Caco-2 (cell line): ENCODE measurements around the gene TET1. TPM values are rescaled to one million over a fixed set of nuclear protein-coding genes. Genes with fewer than 3 reads are reported as not detected.

ENCODE experiments used
- BruUV-seq: library from RNA; stranded (reverse); fragments of 400-500 nt; replicated peaks from 2 replicates; lab custom pipeline; 2021; lab: Mats Ljungman, UMichigan
- CTCF ChIA-PET: fragments of 300-600 bp; sonication (Branson Sonifier 250); formaldehyde crosslinking; loops from one replicate; lab custom pipeline; 2022; ENCODE audit warnings: antibody characterized with exemption; lab: Charles Lee
- POLR2A ChIA-PET: fragments of 300-600 bp; sonication (Branson Sonifier 250); formaldehyde crosslinking; loops from one replicate; lab custom pipeline; 2022; ENCODE audit warnings: antibody characterized with exemption; lab: Charles Lee
- DNase-seq, 2 experiments: peaks; one replicate each; pipeline versions ENCODE4 v3.0.0 to v3.0.0-alpha.2; 2020 to 2022
- H3K27me3 ChIP-seq: replicated peaks from 2 replicates; pipeline ENCODE4 v1.6.0; 2011; ENCODE audit warnings: low read length; ENCODE audit not compliant: control insufficient read depth, insufficient read depth
- H3K36me3 ChIP-seq: 2 replicates; pipeline ENCODE4 v1.5.1; 2011; ENCODE audit warnings: low read length; ENCODE audit not compliant: control insufficient read depth, insufficient read depth
- H3K4me1 ChIP-seq: fragments of 250-450 bp; sonication (Bioruptor Pico); 2 replicates; pipeline ENCODE4 v1.5.1; 2020; ENCODE audit warnings: mild to moderate bottlenecking
- H3K4me3 ChIP-seq: 2 replicates; pipeline ENCODE4 v1.5.1; 2011; ENCODE audit warnings: low read depth, mild to moderate bottlenecking, control low read depth, low read length
- H3K9me3 ChIP-seq: fragments of 250-450 bp; sonication (Bioruptor Pico); 2 replicates; pipeline ENCODE4 v1.5.1; 2020; ENCODE audit warnings: mild to moderate bottlenecking, moderate library complexity
- H3K27ac Mint-ChIP-seq: one replicate; pipeline ENCODE4 v1.8.0; 2022; ENCODE audit warnings: mixed read lengths; ENCODE audit not compliant: unreplicated experiment
- H3K27me3 Mint-ChIP-seq: one replicate; pipeline ENCODE4 v1.8.0; 2022; ENCODE audit warnings: mixed read lengths; ENCODE audit not compliant: insufficient read depth, unreplicated experiment
- H3K36me3 Mint-ChIP-seq: one replicate; pipeline ENCODE4 v1.8.0; 2022; ENCODE audit warnings: mild to moderate bottlenecking, mixed read lengths; ENCODE audit not compliant: insufficient read depth, unreplicated experiment
- H3K4me1 Mint-ChIP-seq: one replicate; pipeline ENCODE4 v1.8.0; 2022; ENCODE audit warnings: low read depth, mixed read lengths; ENCODE audit not compliant: unreplicated experiment
- H3K4me3 Mint-ChIP-seq: one replicate; pipeline ENCODE4 v1.8.0; 2022; ENCODE audit warnings: mild to moderate bottlenecking, moderate library complexity, mixed read lengths; ENCODE audit not compliant: unreplicated experiment
- H3K9me3 Mint-ChIP-seq: one replicate; pipeline ENCODE4 v1.8.0; 2022; ENCODE audit warnings: mixed read lengths; ENCODE audit not compliant: unreplicated experiment
- intact Hi-C: fragments of 100-400 bp; cut with micrococcal nuclease; formaldehyde crosslinking; loops from one replicate; pipeline ENCODE4 v1.10.0; 2022; ENCODE audit not compliant: unreplicated experiment
- total RNA-seq: library from RNA; stranded (reverse); gene quantifications from 2 replicates; pipeline ENCODE4 v1.2.3, GENCODE V29; 2022
- TF ChIP-seq, protein P1 (sequence below), 2 experiments: fragments of 200-600 bp in 1 of 2; IDR thresholded peaks; 1 replicate in 1 of 2; 2 replicates in 1 of 2; pipeline versions ENCODE4 v1.5.1 to v1.8.0; 2011 to 2022; ENCODE audit warnings: antibody characterized with exemption in 1 of 2, control low read depth in 1 of 2, inconsistent platforms in 1 of 2, low read depth in 1 of 2, low read length in 1 of 2, mild to moderate bottlenecking in 1 of 2, moderate library complexity in 1 of 2; ENCODE audit not compliant: insufficient read depth in 1 of 2, severe bottlenecking in 1 of 2, unreplicated experiment in 1 of 2

Gene TET1
- total RNA-seq, 1 experiment from 2014 or later: 18.6 TPM

GRCh38 chr10:68558478-68558877 is 1.7 kb upstream of the TET1 start:
- Mint-ChIP-seq H3K27ac (no peak overlapping the region), H3K4me3 (no peak overlapping the region), H3K27me3 (no peaks in the 10 kb centered on the region), H3K36me3 (no peaks in the 10 kb centered on the region), H3K9me3 (no peaks in the 10 kb centered on the region), H3K4me1 (peaks cover 15% of the 10 kb centered on the region)
- TF ChIP-seq, protein P1, sequence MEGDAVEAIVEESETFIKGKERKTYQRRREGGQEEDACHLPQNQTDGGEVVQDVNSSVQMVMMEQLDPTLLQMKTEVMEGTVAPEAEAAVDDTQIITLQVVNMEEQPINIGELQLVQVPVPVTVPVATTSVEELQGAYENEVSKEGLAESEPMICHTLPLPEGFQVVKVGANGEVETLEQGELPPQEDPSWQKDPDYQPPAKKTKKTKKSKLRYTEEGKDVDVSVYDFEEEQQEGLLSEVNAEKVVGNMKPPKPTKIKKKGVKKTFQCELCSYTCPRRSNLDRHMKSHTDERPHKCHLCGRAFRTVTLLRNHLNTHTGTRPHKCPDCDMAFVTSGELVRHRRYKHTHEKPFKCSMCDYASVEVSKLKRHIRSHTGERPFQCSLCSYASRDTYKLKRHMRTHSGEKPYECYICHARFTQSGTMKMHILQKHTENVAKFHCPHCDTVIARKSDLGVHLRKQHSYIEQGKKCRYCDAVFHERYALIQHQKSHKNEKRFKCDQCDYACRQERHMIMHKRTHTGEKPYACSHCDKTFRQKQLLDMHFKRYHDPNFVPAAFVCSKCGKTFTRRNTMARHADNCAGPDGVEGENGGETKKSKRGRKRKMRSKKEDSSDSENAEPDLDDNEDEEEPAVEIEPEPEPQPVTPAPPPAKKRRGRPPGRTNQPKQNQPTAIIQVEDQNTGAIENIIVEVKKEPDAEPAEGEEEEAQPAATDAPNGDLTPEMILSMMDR (IDR thresholded peaks at IDR 0.05; ENCODE audit: insufficient read depth in 1 of 2, low read depth in 1 of 2, low read length in 1 of 2, severe bottlenecking in 1 of 2, unreplicated experiment in 1 of 2): no peak
- H3K36me3 ChIP-seq: no peaks in the 10 kb centered on the region
- no peak overlapping the region for H3K4me3 ChIP-seq
- ChIA-PET POLR2A (no interaction called here), CTCF (no interaction called here)
- peaks cover 12% of the 10 kb centered on the region for H3K4me1 ChIP-seq
- intact Hi-C loops: no loop called here
- H3K27me3 ChIP-seq: no peaks in the 10 kb centered on the region
- BruUV-seq: no TSS peak
- H3K9me3 ChIP-seq: no peaks in the 10 kb centered on the region
- no peak for DNase-seq

GRCh38 chr10:68559251-68559650 is 886 bp upstream of the TET1 start:
- Mint-ChIP-seq H3K4me3 (peak overlapping the region; percentile 76), H3K4me1 (peaks cover 16% of the 10 kb centered on the region), H3K36me3 (no peaks in the 10 kb centered on the region), H3K27me3 (no peaks in the 10 kb centered on the region), H3K27ac (no peak overlapping the region), H3K9me3 (no peaks in the 10 kb centered on the region)
- DNase-seq: no peak
- ChIA-PET CTCF (interaction anchor here (1.0 to 1.7 kb wide), 2 partner anchors 9 to 28 kb away, joined by 8 read pairs; no protein-coding TSS in a partner anchor), POLR2A (interaction anchor here (1.5 kb wide), 1 partner anchor 42 kb away, joined by 26 read pairs; no protein-coding TSS in a partner anchor)
- no peak overlapping the region for H3K4me3 ChIP-seq
- BruUV-seq: no TSS peak
- H3K4me1 ChIP-seq: peaks cover 10% of the 10 kb centered on the region; the same call in 1 of the 2 replicates
- no peaks in the 10 kb centered on the region for H3K27me3 ChIP-seq
- H3K9me3 ChIP-seq: no peaks in the 10 kb centered on the region
- no peaks in the 10 kb centered on the region for H3K36me3 ChIP-seq
- TF ChIP-seq, protein P1 (IDR thresholded peaks at IDR 0.05; ENCODE audit: insufficient read depth in 1 of 2, low read depth in 1 of 2, low read length in 1 of 2, severe bottlenecking in 1 of 2, unreplicated experiment in 1 of 2): no peak
- intact Hi-C loops: no loop called here

DNA sequence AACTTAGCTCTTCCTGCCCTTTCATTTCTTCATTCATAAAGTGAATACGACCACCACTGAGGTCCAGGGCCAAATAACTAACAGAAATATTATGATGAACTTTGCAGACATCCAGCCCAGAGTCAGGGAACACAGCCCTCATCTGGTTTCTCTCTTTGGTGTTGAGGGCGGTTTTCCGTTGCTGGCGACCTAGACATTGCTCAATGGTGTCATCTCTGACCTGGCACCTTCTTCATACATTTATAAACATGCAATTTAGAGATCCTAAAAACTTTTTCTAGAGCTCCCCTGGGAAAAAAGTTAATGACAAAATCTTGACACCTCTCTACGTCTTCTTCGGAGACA is 324 bp upstream of the TET1 start:
- no peak for DNase-seq
- H3K4me1 ChIP-seq: peaks cover 10% of the 10 kb centered on the region; the same call in 1 of the 2 replicates
- TF ChIP-seq, protein P1 (IDR thresholded peaks at IDR 0.05; ENCODE audit: insufficient read depth in 1 of 2, low read depth in 1 of 2, low read length in 1 of 2, severe bottlenecking in 1 of 2, unreplicated experiment in 1 of 2): no peak
- no peaks in the 10 kb centered on the region for H3K27me3 ChIP-seq
- intact Hi-C loops: loop anchor here (1.0 to 2.0 kb wide), 3 partner anchors 33 to 161 kb away; partner anchors contain the start of genes CCAR1 and SLC25A16
- H3K4me1 Mint-ChIP-seq: peaks cover 16% of the 10 kb centered on the region
- no peaks in the 10 kb centered on the region for H3K9me3 Mint-ChIP-seq
- H3K27ac Mint-ChIP-seq: no peak overlapping the region
- BruUV-seq: no TSS peak
- no peaks in the 10 kb centered on the region for H3K36me3 ChIP-seq
- no peaks in the 10 kb centered on the region for H3K27me3 Mint-ChIP-seq
- H3K9me3 ChIP-seq: no peaks in the 10 kb centered on the region
- ChIA-PET POLR2A (interaction anchor here (0.5 to 1.5 kb wide), 7 partner anchors 9 to 161 kb away, joined by 3 to 26 read pairs (median 4); partner anchors contain the start of genes CCAR1 and DNA2), CTCF (interaction anchor here (0.7 to 1.7 kb wide), 4 partner anchors 9 to 41 kb away, joined by 3 to 8 read pairs (median 6); no protein-coding TSS in a partner anchor)
- H3K4me3 ChIP-seq: peak overlapping the region; percentile 93
- no peaks in the 10 kb centered on the region for H3K36me3 Mint-ChIP-seq
- H3K4me3 Mint-ChIP-seq: peak overlapping the region; percentile 76
